HG03460 (cell line): Measurements from ENCODE around the gene COL15A1.

Experiments used
- ATAC-seq: cut with Tn5 transposase; IDR thresholded peaks from one replicate; pipeline ENCODE4 v1.9.1; 2021; ENCODE audit not compliant: unreplicated experiment

The COL15A1 gene

DNA sequence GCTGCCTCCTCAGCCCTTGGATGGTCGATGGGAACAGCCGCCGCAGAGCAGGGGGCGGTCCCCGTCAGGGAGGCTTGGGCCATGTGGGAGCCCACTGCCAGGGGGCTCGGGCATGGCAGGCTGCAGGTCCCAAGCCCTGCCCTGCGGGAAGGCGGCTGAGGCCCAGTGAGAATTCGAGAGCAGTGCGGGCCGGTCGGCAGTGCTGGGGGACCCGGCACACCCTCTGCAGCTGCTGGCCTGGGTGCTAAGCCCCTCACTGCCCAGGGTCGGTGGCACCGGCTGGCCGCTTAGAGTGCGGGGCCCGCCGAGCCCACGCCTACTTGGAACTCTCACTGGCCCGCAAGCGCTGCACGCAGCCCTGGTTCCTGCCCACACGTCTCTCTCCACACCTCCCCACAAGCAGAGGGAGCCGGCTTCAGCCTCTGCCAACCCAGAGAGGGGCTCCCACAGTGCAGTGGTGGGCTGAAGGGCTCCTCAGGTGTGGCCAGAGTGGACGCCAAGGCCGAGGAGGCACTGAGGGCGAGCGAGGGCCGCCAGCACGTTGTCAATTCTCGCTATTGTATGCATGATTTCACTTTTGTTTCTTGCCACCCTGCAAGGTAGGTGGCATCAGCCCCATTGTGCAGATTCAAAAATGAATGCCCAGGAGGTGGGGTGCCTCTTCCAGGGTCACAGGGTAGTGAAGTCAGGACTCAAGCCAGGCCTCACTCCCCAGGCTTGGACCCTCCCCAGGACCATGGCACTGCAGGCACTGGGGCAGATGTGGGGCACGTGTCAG lies 48.6 kb downstream of the COL15A1 start:
- no peak for ATAC-seq

DNA sequence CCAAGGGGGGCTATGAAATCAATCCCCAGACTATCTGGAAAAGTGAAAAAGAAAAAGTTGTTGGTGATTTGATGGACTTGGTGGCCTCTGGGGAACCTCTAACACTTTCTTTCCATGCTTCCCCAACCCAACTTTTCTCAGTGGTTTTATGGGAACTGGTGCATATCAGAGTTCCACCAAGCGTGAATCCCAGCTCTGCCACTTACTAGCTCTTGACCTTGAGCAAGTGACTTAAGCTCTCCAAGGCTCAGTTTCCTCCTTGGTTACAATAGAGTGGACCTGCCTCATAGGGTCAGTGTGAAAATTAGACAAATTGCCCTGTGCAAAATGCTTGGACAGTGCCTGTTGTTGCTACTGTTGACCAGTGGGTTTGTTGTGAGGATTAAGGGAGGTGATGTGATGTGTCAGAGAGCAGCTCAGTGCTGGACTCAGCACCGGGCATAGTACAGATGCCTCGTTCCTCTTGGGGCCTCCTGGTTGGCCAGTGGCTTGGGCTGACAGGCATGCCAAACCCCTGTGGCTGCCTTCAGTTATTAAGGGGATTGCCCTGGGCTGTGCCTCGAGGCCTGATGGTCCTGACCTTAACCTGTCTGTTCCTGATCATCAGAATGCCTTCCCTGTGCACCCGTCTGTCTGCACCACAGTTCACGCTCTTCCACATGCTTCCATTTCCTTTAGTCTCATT lies 49.3 kb downstream of the COL15A1 start:
- ATAC-seq: peak; percentile 23

DNA sequence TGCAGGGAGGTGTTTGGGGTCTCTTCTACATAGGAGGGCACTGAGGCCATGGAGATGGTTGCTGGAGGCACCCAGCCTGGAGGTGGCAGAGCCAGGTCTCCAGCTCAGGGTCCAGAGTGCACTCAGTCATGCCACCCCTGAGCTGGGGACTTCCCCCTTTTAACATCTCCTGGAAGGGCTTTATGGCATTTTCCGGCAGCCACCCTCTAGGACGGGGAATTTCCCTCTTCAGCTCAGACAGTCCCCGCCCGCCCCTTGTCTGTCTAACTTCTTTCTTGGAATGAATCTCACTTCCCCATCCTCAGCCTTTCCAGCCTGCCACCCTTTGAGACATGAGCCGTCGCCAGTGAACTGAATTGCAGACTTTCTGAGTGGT lies 49.9 kb downstream of the COL15A1 start:
- ATAC-seq: peak; percentile 83

DNA sequence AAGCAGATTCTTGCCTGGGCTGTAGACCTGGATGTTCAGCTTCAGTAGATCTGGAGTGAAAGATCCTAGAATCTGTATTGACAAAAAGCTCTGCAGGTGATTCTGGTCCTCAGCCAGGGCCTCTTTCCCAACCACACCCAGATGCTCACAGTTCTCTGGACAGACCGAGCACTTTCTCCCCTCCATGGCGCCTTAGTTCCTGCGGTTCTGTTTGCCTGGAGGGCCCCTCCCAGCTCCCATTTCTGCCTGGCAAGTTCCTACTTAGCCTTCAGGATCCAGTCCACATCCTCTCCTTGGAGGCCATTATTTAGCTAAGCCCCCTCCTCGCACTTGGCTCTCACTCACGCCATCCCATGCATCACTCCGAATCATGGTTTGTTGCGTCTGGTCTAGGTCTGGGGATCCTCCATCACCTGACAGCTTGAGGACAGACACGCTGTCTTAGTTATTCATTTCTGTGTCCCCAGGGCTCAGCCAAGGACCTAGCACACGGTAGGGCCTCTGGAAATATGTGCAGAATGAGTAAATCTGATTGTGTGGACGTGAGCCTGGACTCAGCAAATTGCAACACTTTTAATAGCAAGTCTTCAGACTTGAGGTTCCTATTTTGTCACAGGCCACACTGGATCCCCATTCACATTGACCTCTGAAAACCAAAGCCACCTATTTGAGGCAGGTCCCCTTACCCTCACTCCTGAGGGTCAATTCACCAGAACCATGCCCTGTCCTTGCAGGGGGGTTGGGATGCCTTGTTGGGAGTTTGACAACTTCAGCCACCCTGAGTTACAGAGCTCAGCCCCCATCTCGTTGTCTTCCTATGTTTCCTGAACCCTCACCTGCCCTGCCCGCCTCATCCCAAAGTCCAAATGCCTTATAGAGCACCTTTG lies 50.7 kb downstream of the COL15A1 start:
- ATAC-seq: no peak

DNA sequence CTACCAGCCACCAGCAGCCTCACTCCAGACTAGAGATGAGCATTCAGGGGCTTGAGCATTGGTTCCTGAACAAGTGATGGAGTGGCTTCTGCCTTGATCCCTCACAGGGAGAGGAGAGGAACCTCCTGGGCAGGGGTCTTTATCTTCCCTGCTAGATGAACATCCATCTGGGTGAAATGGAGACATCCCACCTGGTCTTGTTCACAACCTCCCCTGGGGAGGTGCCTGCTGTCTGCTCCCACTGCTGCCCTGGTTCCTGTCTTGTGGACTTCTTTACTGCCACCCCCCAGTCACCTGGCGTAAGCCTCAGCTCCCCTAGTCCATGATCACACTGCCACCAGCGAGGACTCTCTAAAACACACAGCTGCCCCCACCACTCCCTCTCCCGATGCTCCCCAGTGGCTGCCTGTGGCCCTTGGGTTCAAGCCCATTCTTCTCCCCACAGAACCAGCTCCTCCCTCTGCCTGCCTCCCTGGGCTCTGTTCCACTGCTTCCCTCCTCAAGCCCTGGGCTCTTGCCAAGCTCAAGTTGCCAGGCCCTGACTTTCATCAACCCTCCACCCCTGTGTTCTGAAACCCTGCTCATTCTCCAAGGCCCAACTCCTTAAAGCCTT lies 51.5 kb downstream of the COL15A1 start:
- ATAC-seq: no peak

DNA sequence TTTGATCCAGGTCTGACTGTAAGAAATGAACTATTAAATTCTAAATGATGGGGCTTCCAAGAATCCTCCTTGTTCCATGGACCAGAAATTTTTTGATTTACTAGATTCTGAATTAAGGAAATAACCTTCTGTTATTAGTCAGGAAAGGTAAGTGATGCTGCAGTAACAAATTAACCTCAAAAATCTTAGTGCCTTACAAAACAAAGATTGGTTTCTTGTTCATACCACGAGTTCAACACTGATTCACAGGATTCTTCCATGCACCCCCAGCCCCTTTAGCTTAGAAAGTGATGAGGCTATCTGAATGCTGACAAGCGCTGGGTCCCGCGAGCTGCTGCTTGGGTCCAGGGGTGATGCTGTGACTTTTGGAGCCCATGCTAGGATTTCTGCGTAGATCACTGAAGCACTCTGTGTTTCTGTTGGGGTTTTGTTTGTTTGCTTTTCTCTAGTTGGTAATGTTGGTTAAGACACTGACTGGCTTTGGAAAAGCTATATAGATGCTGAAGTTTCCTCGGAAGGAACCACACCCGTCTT lies 52.3 kb downstream of the COL15A1 start:
- no peak for ATAC-seq

DNA sequence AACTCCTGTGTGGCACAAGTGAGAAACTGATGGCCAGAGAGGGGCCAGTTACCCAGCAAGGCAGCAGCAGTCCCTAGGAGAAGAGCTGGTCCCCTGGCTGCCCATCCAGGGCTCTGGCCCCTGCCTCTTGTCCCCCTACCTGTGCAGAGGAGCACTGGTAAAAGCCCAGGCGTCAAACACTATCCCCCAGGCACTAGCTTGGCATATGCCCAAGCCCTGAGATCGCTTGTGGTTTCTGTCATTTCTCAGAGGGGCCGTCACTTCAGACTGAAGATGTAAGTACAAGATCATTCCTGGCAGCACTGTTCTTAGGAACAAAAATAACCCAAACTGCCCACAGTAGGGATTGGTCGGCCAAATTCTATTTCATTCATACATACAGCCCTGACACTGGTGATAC lies 53.9 kb downstream of the COL15A1 start:
- ATAC-seq: no peak

DNA sequence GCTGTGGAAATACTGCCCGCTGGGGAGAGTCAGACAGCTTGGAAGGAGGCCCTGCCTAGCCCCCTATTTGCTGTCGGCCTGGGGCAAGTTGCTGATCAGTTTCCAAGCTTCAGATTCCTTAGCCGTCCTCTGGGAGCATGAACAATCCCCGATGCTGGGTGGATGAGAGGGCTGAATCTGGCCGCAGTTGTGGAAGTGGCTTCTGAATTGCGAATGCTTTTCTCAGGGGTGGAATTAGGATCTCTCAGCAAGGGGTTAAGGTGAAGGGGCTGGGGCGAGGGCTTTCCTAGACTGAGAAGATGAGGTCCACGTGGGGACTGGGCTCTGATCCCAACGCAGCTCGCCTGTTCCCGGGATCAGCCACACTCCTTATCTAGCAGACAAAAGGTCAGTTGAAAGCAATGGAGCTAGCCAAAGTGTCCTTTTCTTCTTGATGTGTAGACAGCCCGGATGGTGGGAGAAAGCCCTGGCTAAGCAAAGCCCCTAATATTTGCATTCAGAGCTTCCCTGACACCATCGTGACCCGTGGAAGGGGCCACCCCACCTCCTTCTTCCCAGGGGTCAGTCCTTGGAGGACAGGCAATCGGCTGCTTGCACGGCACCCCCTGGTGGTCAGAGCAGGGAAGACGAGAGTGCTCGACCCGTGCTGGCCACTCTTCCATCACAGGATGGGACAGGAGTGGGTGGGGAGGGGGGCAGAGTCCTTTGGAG lies 54.9 kb downstream of the COL15A1 start:
- no peak for ATAC-seq

DNA sequence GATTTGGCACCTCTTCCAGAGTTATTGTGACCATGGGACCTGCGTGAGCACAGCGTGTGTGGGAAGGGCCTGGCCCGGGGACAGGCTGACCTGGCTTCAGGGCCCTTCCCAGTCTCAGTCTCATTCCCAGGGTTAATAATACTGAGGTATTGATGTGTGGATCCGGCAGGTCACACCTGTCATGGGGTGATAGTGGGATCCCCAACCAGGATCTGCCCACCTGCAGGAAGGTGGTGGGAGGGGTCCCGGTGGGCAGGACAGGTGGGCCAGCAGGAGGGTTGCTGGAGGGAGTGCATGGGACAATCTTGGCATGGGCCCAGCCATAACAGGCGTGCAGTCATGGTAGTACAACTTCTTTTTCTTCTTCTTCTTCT lies 55.4 kb downstream of the COL15A1 start:
- ATAC-seq: no peak

DNA sequence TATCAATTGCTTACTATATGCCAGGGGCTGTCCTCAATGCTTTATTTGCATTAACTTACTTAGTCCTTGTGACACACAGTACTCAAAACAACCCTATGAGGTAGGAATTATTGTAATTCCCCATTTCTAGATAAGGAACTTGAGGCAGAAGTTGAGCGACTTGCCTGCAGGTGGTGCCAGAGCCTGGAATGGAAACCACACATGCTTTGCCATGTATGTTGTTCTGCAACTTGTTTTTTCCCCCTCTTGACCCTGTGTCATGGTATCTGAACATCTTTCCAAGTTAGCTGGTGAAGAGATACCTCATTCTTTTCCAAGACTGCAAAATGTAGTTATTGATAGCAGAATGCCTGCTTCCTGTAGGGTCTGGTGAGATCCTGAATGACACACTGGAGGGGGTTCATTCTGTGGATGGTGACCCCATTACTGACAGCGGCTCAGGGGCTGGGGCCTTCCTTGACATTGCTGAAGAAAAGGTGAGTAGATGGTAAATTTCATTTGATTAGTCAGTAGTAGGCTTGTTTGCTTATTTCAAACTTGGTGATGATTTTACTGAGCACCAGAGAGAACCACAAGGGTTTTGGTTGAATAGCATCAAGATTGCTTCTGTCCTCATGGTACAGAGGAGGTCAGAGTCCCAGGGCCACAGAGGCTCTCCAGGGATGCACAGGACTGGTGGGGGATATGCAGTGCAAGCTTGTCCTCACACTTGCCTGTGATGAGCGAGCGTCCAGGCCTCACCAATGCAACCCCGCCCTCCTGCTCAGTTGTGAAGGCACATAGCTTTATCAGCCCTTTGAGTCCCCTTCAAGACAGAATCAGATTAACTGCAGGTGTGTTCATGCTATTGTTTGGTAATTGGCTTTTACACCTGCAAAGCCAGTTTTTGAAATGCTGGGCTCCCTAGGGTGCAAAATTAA lies 57.0 kb downstream of the COL15A1 start:
- peak; percentile 53 for ATAC-seq

DNA sequence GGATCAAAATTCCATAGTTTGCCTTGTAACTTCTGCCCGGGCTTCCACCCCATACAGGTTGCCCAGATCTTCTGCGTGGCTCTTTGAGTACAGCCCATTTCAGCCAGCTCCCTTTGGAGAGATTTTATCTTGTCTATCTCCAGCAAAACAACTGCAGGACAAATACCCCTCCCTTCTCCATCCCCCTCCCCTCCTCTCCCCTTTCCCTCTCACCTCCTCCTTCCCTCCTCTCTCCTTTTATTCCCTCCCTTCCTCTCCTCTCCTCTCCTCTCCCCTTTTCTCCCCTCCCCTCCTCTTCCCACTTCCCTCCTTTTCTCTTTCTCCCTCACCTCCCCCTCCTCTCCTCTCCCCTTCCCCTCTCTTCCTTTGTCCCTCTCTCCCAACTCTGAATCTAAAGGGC lies 58.2 kb downstream of the COL15A1 start:
- no peak for ATAC-seq

DNA sequence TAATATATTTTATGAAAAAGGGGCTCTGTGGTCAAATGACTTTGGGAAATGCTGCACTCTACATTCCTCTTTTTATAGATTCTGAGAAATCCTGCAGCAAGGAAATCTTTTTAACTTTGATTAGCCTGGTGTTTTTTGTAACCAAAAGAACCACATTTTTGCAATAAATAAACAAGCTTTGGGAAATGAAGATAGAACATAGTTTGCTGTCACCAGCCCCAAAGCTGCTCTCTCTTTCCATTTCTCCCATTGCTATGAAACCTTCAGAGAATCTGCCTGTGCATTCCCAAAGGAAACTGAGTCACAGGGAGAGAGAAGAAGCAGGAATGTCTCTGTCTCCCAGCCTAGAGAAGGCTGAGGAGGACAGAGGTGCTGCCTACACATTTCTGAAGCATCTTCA lies 59.0 kb downstream of the COL15A1 start:
- ATAC-seq: no peak

DNA sequence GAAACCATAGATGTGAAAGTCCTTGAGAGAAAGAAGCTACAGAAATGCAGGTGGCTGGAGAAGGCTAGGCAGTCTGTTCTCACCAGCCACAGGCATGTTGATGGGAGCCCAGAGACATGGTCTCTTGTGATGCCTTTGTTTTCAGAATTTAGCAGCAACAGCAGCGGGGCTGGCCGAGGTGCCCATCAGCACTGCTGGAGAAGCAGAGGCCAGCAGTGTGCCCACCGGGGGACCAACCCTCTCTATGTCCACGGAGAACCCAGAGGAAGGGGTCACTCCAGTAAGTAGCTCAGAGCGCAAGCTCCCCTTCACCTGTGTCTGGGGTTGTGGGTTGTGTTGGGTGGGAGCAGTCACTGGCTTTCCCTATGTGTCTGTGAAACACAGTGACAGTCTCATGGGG lies 59.6 kb downstream of the COL15A1 start:
- no peak for ATAC-seq

DNA sequence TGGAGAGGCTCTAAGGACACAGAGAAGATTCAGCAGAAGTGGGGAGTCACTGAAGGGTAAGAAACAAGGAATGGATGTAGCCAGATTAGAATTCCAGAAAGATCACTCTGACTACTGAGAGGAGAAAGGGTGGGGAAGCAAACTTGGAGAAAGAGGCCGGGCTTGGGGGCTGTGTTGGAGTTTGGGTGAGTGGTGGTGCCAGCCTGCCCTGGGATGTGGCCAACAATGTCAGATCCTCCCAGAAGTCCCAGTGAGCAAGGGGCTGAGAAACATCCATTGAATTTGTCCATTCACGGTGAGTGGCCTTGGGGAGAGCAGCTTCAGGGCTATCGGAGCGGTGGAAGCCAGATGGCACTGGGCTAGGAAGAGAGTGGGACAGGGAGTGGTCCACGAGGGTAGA lies 60.4 kb downstream of the COL15A1 start:
- ATAC-seq: no peak

DNA sequence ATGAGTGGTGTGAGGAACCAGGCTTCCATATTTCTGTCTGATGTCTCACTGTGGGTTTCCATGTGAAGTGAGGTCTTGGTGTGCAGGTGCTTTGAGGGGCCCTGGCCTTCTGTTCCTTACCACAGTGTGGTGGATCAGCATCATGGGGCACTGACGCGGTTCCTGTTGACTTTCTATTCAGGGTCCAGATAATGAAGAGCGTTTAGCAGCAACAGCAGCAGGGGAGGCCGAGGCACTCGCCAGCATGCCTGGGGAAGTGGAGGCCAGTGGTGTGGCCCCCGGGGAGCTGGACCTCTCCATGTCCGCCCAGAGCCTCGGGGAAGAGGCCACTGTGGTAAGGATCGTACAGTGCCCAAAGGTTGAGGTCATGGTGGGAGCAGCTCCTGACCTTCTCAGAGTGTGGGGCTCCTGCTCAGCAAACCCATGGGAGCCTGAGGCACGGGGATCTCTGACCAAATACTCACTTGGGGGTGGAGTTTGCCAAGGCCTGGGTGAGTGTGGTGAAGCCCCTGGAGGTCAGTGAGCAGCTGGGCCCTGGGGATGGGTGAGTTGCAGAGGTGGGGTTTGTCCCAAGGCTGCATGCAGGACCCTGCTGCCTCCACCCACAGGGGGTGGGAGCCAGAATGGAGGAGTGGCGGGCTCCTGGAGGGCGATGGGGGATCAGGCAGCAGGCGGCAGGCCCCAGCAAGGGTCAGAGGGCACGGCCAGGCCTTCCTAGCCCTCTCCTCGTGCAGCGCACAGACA lies 61.2 kb downstream of the COL15A1 start:
- no peak for ATAC-seq

DNA sequence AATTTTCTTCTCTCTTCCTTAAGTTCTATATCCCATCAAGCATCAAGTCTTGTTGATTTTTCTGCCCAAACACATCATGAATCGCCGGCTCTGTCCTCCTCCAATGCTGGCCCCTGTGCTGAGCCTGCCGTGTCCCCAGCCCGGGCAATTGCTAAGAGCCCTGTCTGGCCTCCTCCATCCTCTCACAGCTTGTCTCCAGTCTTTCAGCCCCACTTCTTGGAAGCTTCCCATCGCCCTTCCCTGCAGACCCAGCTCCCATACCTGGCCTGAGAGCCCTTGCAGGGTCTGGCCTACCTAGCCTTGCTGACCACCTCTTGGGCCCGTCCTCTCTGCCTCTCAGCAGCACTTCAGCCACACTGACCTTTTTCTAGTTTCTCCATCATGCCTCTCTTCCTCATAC lies 61.9 kb downstream of the COL15A1 start:
- no peak for ATAC-seq

DNA sequence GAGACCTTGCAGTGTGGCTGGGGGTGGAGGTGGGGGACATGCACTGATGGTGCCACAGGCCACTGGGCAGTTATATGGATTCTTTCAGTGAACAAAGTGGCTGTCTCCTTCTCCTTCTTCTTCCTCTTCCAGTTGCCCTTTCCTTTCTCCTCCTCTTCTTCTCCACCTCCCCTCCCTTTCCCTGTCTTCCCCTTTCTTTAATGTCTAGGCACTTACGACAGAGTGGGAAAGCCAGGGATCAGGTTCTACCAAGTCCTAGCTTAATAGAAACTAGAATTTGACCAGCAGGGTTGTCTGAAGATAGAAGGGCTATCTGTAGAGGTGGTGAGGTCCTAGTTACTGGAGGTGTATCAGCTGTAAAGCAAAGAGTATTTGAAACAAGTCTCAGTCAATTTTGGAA lies 62.8 kb downstream of the COL15A1 start:
- ATAC-seq: no peak

DNA sequence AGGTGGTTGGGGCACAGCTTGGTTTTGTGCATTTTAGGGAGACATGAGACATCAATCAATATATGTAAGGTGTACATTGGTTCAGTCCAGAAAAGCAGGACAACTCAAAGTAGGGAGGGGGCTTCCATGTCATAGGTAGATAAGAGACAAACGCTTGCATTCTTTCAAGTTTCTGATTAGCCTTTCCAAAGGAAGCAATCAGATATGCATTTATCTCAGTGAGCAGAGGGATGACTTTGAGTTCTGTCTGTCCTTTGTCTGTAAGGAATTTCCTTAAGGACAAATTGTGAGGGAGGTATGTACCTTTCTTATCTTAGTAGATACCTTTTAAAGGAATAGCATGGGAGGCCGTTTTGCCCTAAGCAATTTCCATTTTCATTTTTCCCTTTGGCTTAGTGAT lies 63.3 kb downstream of the COL15A1 start:
- no peak for ATAC-seq

DNA sequence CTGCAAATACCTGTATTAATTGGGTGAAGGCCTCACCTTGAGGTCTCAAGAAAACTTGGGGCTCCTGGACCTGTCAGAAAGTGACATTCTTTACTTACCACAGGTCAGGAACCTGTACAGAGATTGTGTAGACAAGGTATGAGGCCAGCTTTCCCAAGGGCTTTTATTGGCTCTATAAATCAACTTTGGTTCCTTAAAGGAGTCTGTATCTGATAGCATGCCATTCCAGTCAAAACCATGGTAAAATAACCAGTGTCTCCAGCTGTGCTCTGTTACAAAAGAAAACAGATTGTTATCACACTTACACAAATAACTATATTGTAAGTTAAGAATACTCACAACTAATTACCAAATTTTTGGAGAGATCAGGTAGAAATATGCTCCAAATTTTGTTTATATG lies 64.5 kb downstream of the COL15A1 start:
- ATAC-seq: no peak
